ENCODE results near the gene TCAP. TPM values are rescaled to one million over a fixed set of nuclear protein-coding genes. Genes with fewer than 3 reads are reported as not detected.

TCAP gene
- total and polyA plus RNA-seq, 2 donors (not counting 1 experiment from before 2014, with no cell fraction given) = 0.05 to 0.17 TPM

DNA sequence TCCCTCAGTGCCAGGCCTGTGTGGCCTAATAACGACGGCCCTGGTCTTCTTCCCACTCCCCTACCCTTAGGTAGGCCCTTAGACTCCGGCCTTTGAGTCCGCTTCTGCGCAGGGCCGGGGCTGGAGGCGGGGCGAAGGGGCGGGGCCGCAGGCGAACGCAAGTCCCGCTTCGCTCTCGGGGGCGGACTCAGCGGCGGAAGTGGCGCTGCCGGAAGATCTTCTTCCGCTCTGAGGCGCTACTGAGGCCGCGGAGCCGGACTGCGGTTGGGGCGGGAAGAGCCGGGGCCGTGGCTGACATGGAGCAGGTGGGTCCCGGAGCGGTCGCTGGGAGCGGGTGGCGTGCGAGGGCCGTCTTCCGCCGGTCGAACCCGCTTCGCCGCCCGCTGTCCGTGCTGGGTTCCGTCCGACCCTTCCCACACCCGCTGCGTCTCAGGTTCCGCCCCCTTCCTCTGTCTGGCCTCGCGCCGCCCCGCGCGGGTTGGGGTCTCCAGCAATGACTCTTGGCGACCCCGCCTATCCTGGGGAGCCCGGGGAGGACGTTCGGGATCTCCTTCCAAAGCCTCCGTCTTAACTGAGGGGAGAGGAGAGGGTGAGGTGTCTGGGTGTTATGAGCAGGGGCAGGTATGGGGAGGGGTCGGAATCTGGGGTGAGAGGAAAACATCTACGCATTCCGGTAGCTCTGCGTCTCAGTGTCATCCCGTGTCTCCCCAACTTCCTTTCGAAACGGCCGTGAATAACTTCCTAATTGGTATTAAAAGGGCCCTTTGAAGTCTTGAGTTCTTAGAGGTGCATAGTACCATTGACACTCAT lies 28.0 kb upstream of the TCAP start, which contains the start of gene STARD3:
Gene STARD3 (plus strand): TSS at position 218 of the 810 bp plus-strand sequence. CDS start 16,388 bp downstream, outside the sequence.
- H4K20me1 ChIP-seq (ENCODE audit: control insufficient read depth, extremely low read depth, insufficient read depth, low read length) = peaks cover 1% of the 10 kb centered on the region
- H2AFZ ChIP-seq (ENCODE audit: low read length) = peak within 1 kb of the TSS; percentile 88
- peak within 1 kb of the TSS; percentile 83 for H3K27ac ChIP-seq (ENCODE audit: insufficient read depth, low read length)
- peaks cover 24% of the 10 kb centered on the region for H3K79me2 ChIP-seq (ENCODE audit: control insufficient read depth, insufficient read depth, low read length)
- peak within 1 kb of the TSS; percentile 88 for H3K9ac ChIP-seq (ENCODE audit: insufficient read depth, low read length)
- DNase-seq (ENCODE audit: low read depth in 2 of 2) = peak; percentile 88 to 89
- H3K4me2 ChIP-seq (ENCODE audit: extremely low read depth, insufficient read depth, low read length) = peak within 1 kb of the TSS; percentile 94
- H3K36me3 ChIP-seq (ENCODE audit: control insufficient read depth, insufficient read depth, low read length) = no peaks in the 10 kb centered on the region
- peak within 1 kb of the TSS; percentile 78 to 99 (median 83) for H3K4me3 ChIP-seq (replicated peaks in 1 of 4; ENCODE audit: control extremely low read depth in 1 of 4, insufficient read depth in 1 of 4, low read depth in 3 of 4, low read length in 4 of 4)
- H3K27me3 ChIP-seq (ENCODE audit: control insufficient read depth, insufficient read depth, low read length) = no peaks in the 10 kb centered on the region
- H3K4me1 ChIP-seq (ENCODE audit: control insufficient read depth, extremely low read depth, insufficient read depth, low read length) = peaks cover 13% of the 10 kb centered on the region
- TF ChIP-seq, protein P1, sequence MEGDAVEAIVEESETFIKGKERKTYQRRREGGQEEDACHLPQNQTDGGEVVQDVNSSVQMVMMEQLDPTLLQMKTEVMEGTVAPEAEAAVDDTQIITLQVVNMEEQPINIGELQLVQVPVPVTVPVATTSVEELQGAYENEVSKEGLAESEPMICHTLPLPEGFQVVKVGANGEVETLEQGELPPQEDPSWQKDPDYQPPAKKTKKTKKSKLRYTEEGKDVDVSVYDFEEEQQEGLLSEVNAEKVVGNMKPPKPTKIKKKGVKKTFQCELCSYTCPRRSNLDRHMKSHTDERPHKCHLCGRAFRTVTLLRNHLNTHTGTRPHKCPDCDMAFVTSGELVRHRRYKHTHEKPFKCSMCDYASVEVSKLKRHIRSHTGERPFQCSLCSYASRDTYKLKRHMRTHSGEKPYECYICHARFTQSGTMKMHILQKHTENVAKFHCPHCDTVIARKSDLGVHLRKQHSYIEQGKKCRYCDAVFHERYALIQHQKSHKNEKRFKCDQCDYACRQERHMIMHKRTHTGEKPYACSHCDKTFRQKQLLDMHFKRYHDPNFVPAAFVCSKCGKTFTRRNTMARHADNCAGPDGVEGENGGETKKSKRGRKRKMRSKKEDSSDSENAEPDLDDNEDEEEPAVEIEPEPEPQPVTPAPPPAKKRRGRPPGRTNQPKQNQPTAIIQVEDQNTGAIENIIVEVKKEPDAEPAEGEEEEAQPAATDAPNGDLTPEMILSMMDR (conservative IDR thresholded peaks at IDR 0.05 in 1 of 2, IDR thresholded peaks at IDR 0.05 in 1 of 2; ENCODE audit: low read depth in 1 of 2, low read length in 2 of 2) = no peak
- no peaks in the 10 kb centered on the region for H3K9me3 ChIP-seq (ENCODE audit: control insufficient read depth, insufficient read depth, low read depth, low read length)

DNA sequence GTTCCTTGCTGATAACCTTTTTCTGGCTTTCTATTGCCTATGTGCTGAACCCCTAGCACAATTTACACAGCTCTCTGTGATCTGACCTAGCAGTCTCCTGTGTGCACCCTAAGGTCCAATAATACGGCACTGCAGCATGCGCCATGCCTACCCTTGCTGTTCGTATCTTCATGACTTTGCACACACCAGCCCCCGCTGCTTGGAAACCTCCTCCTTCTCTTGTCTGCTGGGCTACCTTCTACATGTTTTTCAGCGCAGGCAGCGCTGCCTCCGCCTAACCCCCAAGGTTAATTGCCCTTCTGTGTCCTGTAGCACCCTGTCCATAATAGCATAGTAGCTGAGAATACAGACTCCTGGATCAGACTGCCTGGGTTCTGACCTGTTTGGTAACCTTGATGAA lies 26.8 kb upstream of the TCAP start:
- H3K27me3 ChIP-seq (ENCODE audit: control insufficient read depth, insufficient read depth, low read length) = no peaks in the 10 kb centered on the region
- H3K9me3 ChIP-seq (ENCODE audit: control insufficient read depth, insufficient read depth, low read depth, low read length) = no peaks in the 10 kb centered on the region
- TF ChIP-seq EZH2 (IDR thresholded peaks at IDR 0.05; ENCODE audit: low read length, missing control alignments) = no peak
- TF ChIP-seq, protein P1 (conservative IDR thresholded peaks at IDR 0.05 in 1 of 2, IDR thresholded peaks at IDR 0.05 in 1 of 2; ENCODE audit: low read depth in 1 of 2, low read length in 2 of 2) = no peak
- peak overlapping the region; percentile 76 for H3K4me2 ChIP-seq (ENCODE audit: extremely low read depth, insufficient read depth, low read length)
- H3K9ac ChIP-seq (ENCODE audit: insufficient read depth, low read length) = no peak overlapping the region
- no peaks in the 10 kb centered on the region for H3K36me3 ChIP-seq (ENCODE audit: control insufficient read depth, insufficient read depth, low read length)
- H3K4me3 ChIP-seq (replicated peaks in 1 of 4; ENCODE audit: control extremely low read depth in 1 of 4, insufficient read depth in 1 of 4, low read depth in 3 of 4, low read length in 4 of 4) = peak overlapping the region; percentile 78 to 99 (median 83)
- no peak for DNase-seq (ENCODE audit: low read depth in 2 of 2)
- H3K79me2 ChIP-seq (ENCODE audit: control insufficient read depth, insufficient read depth, low read length) = peaks cover 24% of the 10 kb centered on the region
- H4K20me1 ChIP-seq (ENCODE audit: control insufficient read depth, extremely low read depth, insufficient read depth, low read length) = peaks cover 1% of the 10 kb centered on the region
- peaks cover 15% of the 10 kb centered on the region for H3K4me1 ChIP-seq (ENCODE audit: control insufficient read depth, extremely low read depth, insufficient read depth, low read length)
- H2AFZ ChIP-seq (ENCODE audit: low read length) = no peak overlapping the region
- H3K27ac ChIP-seq (ENCODE audit: insufficient read depth, low read length) = no peak overlapping the region

DNA sequence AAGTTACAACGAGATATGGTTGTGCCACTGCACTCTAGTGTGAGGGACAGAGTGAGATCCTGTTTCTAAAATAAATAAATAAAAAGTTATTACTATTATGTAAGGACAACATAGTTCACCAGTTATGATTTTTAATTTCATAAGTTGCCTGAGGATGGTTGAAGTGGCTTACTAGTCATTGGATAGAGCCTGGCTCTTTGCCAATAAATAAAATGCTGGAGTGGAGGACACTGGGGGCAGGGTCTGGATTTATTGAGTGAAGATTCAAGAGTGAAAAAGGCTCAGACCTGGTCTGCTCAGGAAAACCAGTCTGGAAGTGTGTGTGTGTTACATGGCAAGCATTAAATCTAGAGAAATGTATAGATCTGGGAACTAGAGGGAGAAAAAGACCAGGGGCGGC lies 26.1 kb upstream of the TCAP start:
- H3K27ac ChIP-seq (ENCODE audit: insufficient read depth, low read length) = no peak overlapping the region
- H3K27me3 ChIP-seq (ENCODE audit: control insufficient read depth, insufficient read depth, low read length) = no peaks in the 10 kb centered on the region
- H3K4me1 ChIP-seq (ENCODE audit: control insufficient read depth, extremely low read depth, insufficient read depth, low read length) = peaks cover 16% of the 10 kb centered on the region
- no peak overlapping the region for H3K9ac ChIP-seq (ENCODE audit: insufficient read depth, low read length)
- H3K79me2 ChIP-seq (ENCODE audit: control insufficient read depth, insufficient read depth, low read length) = peaks cover 26% of the 10 kb centered on the region
- peaks cover 1% of the 10 kb centered on the region for H4K20me1 ChIP-seq (ENCODE audit: control insufficient read depth, extremely low read depth, insufficient read depth, low read length)
- H3K9me3 ChIP-seq (ENCODE audit: control insufficient read depth, insufficient read depth, low read depth, low read length) = no peaks in the 10 kb centered on the region
- no peak for DNase-seq (ENCODE audit: low read depth in 2 of 2)
- H2AFZ ChIP-seq (ENCODE audit: low read length) = no peak overlapping the region
- TF ChIP-seq, protein P1 (conservative IDR thresholded peaks at IDR 0.05 in 1 of 2, IDR thresholded peaks at IDR 0.05 in 1 of 2; ENCODE audit: low read depth in 1 of 2, low read length in 2 of 2) = no peak
- no peak for TF ChIP-seq EZH2 (IDR thresholded peaks at IDR 0.05; ENCODE audit: low read length, missing control alignments)
- no peak overlapping the region for H3K4me3 ChIP-seq (replicated peaks in 1 of 4; ENCODE audit: control extremely low read depth in 1 of 4, insufficient read depth in 1 of 4, low read depth in 3 of 4, low read length in 4 of 4)
- no peaks in the 10 kb centered on the region for H3K36me3 ChIP-seq (ENCODE audit: control insufficient read depth, insufficient read depth, low read length)
- no peak overlapping the region for H3K4me2 ChIP-seq (ENCODE audit: extremely low read depth, insufficient read depth, low read length)

Data from fibroblast of lung (primary cell).